PC-3 (cell line): ENCODE measurements around the gene PRADC1. TPM values are rescaled to one million over a fixed set of nuclear protein-coding genes. Genes with fewer than 3 reads are reported as not detected.

Experiments used
- ATAC-seq: fragments of 200-7000 bp; cut with Tn5 transposase; 2 replicates; pipeline ENCODE4 v1.9.1; 2020; ENCODE audit warnings: mild to moderate bottlenecking, moderate library complexity
- BruUV-seq: library from RNA; stranded (reverse); fragments of 400-500 nt; replicated peaks from 2 replicates; lab custom pipeline; 2021; lab: Mats Ljungman, UMichigan
- CTCF ChIA-PET: fragments of 300-600 bp; sonication (Branson Sonifier 250); formaldehyde crosslinking; loops from one replicate; lab custom pipeline; 2022; ENCODE audit warnings: antibody characterized with exemption; lab: Charles Lee
- POLR2A ChIA-PET: fragments of 300-600 bp; sonication (Branson Sonifier 250); formaldehyde crosslinking; loops from one replicate; lab custom pipeline; 2022; ENCODE audit warnings: antibody characterized with exemption; ENCODE audit not compliant: unreplicated experiment; lab: Charles Lee
- DNase-seq: peaks from one replicate; pipeline ENCODE4 v3.0.0-alpha.2; 2015
- H2AFZ ChIP-seq: fragments of 300-600 bp; sonication (generic); 2 replicates; pipeline ENCODE4 v1.6.0; 2016; ENCODE audit warnings: antibody characterized with exemption, low read length
- H3F3A ChIP-seq: fragments of 300-600 bp; sonication (generic); one replicate; pipeline ENCODE4 v1.6.0; 2017; ENCODE audit warnings: antibody characterized with exemption, low read length, control low read depth, mild to moderate bottlenecking; ENCODE audit not compliant: unreplicated experiment
- H3K27ac ChIP-seq: fragments of 300-600 bp; sonication (generic); 2 replicates; pipeline ENCODE4 v1.5.1; 2016; ENCODE audit warnings: mild to moderate bottlenecking, low read length
- H3K27me3 ChIP-seq: fragments of 300-600 bp; sonication (generic); 2 replicates; pipeline ENCODE4 v1.6.1; 2016; ENCODE audit warnings: low read length, mixed read lengths
- H3K36me3 ChIP-seq: fragments of 300-600 bp; sonication (generic); 2 replicates; pipeline ENCODE4 v1.6.1; 2016; ENCODE audit warnings: low read depth, mixed run types, low read length, mixed read lengths
- H3K4me1 ChIP-seq: fragments of 300-600 bp; sonication (generic); 2 replicates; pipeline ENCODE4 v1.5.1; 2016; ENCODE audit warnings: low read length; ENCODE audit not compliant: insufficient read depth
- H3K4me2 ChIP-seq: fragments of 300-600 bp; sonication (generic); 2 replicates; pipeline ENCODE4 v1.6.0; 2016; ENCODE audit warnings: low read length
- H3K4me3 ChIP-seq: fragments of 300-600 bp; sonication (generic); 2 replicates; pipeline ENCODE4 v1.5.1; 2016; ENCODE audit warnings: mild to moderate bottlenecking, low read length, mixed read lengths
- H3K79me2 ChIP-seq: fragments of 300-600 bp; sonication (generic); 2 replicates; pipeline ENCODE4 v1.6.1; 2017; ENCODE audit warnings: low read length, mixed read lengths
- H3K9ac ChIP-seq: fragments of 300-600 bp; sonication (generic); 2 replicates; pipeline ENCODE4 v1.6.0; 2016; ENCODE audit warnings: mild to moderate bottlenecking, low read length
- H3K9me2 ChIP-seq: fragments of 300-600 bp; sonication (generic); replicated peaks from 2 replicates; pipeline ENCODE4 v1.6.1; 2016; ENCODE audit warnings: mixed run types, low read length, mixed read lengths
- H3K9me3 ChIP-seq: fragments of 300-600 bp; sonication (generic); 2 replicates; pipeline ENCODE4 v1.6.1; 2016; ENCODE audit warnings: low read length, mixed read lengths
- H4K20me1 ChIP-seq: fragments of 300-600 bp; sonication (generic); 2 replicates; pipeline ENCODE4 v1.6.1; 2016; ENCODE audit warnings: low read length, mixed read lengths
- EZH2 ChIP-seq: fragments of 300-600 bp; sonication (generic); IDR thresholded peaks from one replicate; pipeline ENCODE4 v1.6.1; 2017; ENCODE audit warnings: antibody characterized with exemption, mild to moderate bottlenecking, low read length; ENCODE audit not compliant: unreplicated experiment
- EZH2phosphoT487 ChIP-seq: fragments of 300-600 bp; sonication (generic); IDR thresholded peaks from 2 replicates; pipeline ENCODE4 v1.6.1; 2018; ENCODE audit warnings: mild to moderate bottlenecking, antibody characterized with exemption, low read length, borderline replicate concordance
- intact Hi-C: fragments of 100-400 bp; cut with micrococcal nuclease; formaldehyde crosslinking; loops from 2 replicates; pipeline ENCODE4 v1.9.0; 2023
- total RNA-seq: library from RNA; depleted of rRNA; stranded (reverse); fragments of >200 nt; gene quantifications from 2 replicates; pipeline ENCODE4 v1.2.3, GENCODE V29; 2014
- TF ChIP-seq, protein P1 (sequence below): fragments of 300-600 bp; sonication (generic); conservative IDR thresholded peaks from 2 replicates; pipeline ENCODE4 v1.5.1; 2017; ENCODE audit warnings: antibody characterized with exemption, low read depth, mild to moderate bottlenecking, low read length

Gene PRADC1
- total RNA-seq, 1 experiment from 2014 or later, result 62.5 TPM

DNA sequence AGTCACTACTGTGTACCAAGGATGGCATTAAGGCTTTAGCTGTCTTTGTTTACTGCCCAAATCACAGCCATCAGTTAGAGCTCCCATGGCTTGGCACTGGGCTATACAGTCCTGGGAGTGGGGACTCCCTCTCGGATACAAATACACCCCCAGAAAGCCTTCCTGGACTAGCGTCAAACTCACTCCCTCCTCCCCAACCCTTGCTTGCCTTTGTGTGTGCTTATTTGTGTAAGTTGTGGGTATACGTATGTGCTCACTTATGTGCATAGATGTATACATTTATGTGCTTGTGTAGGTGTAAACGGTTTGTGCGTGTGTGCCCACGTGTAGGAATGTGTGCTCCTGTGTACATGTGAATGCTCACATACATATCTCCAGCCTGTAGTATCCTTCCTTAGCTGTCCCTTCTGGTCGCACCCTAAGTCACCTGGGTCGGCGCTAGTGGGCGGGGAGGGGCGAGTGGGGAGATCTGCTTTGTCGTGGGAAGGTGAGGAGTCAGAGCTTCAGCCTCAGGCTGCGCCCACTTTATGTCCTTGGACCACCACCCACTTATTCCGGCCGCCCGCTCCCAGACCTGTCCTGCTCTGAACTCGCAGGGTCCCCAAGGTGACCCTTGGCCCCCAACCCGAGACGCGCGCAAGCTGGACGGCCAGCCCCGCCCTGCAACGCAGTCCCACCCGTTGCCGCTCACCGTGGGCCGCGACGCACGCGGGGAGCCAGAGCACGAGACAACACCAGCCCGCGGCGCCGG, 461 bp downstream of the PRADC1 start:
- Histone ChIP-seq H3K36me3 (peaks cover 5% of the 10 kb centered on the region; the same call in 1 of the 2 replicates), H3K4me2 (peak overlapping the region; percentile 99), H3K9me2 (no peaks in the 10 kb centered on the region), H3F3A (no peaks in the 10 kb centered on the region), H3K4me1 (peaks cover 15% of the 10 kb centered on the region), H4K20me1 (peaks cover 29% of the 10 kb centered on the region), H2AFZ (peak overlapping the region; percentile 96), H3K9me3 (no peaks in the 10 kb centered on the region), H3K27me3 (no peaks in the 10 kb centered on the region), H3K79me2 (peaks cover 44% of the 10 kb centered on the region), H3K4me3 (peak overlapping the region; percentile 94), H3K27ac (no peak overlapping the region), H3K9ac (peak overlapping the region; percentile 72)
- peak; percentile 13 for DNase-seq
- ChIA-PET CTCF (interaction anchor here (1.2 kb wide), 1 partner anchor 20 kb away, joined by 3 read pairs; no protein-coding TSS in a partner anchor), POLR2A (interaction anchor here (0.6 kb wide), 1 partner anchor 136 kb away, joined by 4 read pairs; no protein-coding TSS in a partner anchor)
- intact Hi-C loops, result loop anchor here (1.0 kb wide), 1 partner anchor 18 kb away; the partner anchor contains the start of gene SMYD5
- ATAC-seq, result peak; percentile 8; the same call in 1 of the 2 replicates
- no peak for TF ChIP-seq EZH2
- TF ChIP-seq, protein P1, sequence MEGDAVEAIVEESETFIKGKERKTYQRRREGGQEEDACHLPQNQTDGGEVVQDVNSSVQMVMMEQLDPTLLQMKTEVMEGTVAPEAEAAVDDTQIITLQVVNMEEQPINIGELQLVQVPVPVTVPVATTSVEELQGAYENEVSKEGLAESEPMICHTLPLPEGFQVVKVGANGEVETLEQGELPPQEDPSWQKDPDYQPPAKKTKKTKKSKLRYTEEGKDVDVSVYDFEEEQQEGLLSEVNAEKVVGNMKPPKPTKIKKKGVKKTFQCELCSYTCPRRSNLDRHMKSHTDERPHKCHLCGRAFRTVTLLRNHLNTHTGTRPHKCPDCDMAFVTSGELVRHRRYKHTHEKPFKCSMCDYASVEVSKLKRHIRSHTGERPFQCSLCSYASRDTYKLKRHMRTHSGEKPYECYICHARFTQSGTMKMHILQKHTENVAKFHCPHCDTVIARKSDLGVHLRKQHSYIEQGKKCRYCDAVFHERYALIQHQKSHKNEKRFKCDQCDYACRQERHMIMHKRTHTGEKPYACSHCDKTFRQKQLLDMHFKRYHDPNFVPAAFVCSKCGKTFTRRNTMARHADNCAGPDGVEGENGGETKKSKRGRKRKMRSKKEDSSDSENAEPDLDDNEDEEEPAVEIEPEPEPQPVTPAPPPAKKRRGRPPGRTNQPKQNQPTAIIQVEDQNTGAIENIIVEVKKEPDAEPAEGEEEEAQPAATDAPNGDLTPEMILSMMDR, result no peak; the same call in 1 of the 2 replicates
- TF ChIP-seq EZH2phosphoT487, result no peak
- BruUV-seq, result TSS peak; percentile 38

DNA sequence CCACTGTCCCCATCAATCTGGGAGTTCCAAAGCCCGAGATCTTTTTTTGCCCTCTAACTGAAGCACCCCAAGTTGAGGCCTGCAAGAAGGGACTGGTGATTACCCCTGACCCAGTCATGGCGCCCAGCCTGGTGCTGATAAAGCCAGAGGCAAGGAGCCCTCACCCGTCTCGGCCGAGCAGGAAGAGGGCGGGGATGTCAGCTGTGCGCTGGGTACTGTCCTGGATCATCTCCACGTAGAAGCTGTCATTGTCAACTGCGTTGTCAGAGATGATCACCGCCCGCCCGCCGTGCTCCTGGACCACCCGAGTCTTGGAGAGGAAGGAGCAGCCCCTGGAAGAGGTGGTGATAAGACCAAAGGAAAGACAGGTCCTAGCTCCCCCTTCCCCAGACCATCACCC, 4.4 kb downstream of the PRADC1 start:
- H3F3A ChIP-seq, result no peaks in the 10 kb centered on the region
- H3K79me2 ChIP-seq, result peaks cover 6% of the 10 kb centered on the region; the same call in 1 of the 2 replicates
- H3K9me2 ChIP-seq, result no peaks in the 10 kb centered on the region
- ATAC-seq, result no peak
- H3K27me3 ChIP-seq, result no peaks in the 10 kb centered on the region
- no TSS peak for BruUV-seq
- H3K36me3 ChIP-seq, result peaks cover 6% of the 10 kb centered on the region; the same call in 1 of the 2 replicates
- no peak for DNase-seq
- no peak overlapping the region for H3K27ac ChIP-seq
- no peaks in the 10 kb centered on the region for H4K20me1 ChIP-seq
- ChIA-PET CTCF (no interaction called here), POLR2A (no interaction called here)
- no peaks in the 10 kb centered on the region for H3K9me3 ChIP-seq
- H3K4me3 ChIP-seq, result no peak overlapping the region
- TF ChIP-seq EZH2phosphoT487 (no peak), EZH2 (no peak)
- TF ChIP-seq, protein P1, result no peak
- intact Hi-C loops, result no loop called here
- H2AFZ ChIP-seq, result no peak overlapping the region
- H3K4me2 ChIP-seq, result no peak overlapping the region
- no peak overlapping the region for H3K9ac ChIP-seq
- H3K4me1 ChIP-seq, result peaks cover 5% of the 10 kb centered on the region; the same call in 1 of the 2 replicates

DNA sequence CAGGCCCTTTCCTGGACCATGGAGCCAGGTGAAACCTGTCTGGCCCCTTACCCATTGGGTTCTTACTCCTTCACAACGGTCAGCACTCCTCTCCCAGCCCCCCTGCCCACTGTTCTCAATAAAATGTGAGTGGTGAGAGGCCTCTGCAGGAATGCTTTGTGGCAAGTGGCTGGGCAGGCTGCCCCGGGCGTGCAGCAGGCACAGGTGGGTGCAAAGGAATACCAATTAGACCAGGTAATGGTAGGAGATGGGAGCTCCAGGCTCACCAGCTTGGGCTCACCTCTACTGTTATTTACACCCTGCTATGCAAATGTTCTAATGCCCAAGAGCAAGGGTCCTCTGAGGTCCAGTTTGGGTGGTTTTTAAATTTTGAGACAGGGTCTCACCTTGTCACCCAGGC, 6.0 kb downstream of the PRADC1 start:
- H2AFZ ChIP-seq, result no peak overlapping the region
- DNase-seq (no peak), ATAC-seq (no peak)
- CTCF ChIA-PET, result no interaction called here
- no peak overlapping the region for H3K9ac ChIP-seq
- H3K4me1 ChIP-seq, result no peaks in the 10 kb centered on the region
- H3K27me3 ChIP-seq, result no peaks in the 10 kb centered on the region
- no peak overlapping the region for H3K4me2 ChIP-seq
- no peaks in the 10 kb centered on the region for H3F3A ChIP-seq
- TF ChIP-seq EZH2phosphoT487 (no peak), EZH2 (no peak)
- TF ChIP-seq, protein P1, result no peak
- no peaks in the 10 kb centered on the region for H3K9me3 ChIP-seq
- no peak overlapping the region for H3K27ac ChIP-seq
- no peaks in the 10 kb centered on the region for H3K9me2 ChIP-seq
- POLR2A ChIA-PET, result no interaction called here
- peaks cover 13% of the 10 kb centered on the region; the same call in 1 of the 2 replicates for H3K36me3 ChIP-seq
- intact Hi-C loops, result no loop called here
- H4K20me1 ChIP-seq, result no peaks in the 10 kb centered on the region
- no TSS peak for BruUV-seq
- no peaks in the 10 kb centered on the region for H3K79me2 ChIP-seq
- H3K4me3 ChIP-seq, result no peak overlapping the region
